HG02981 (cell line): ENCODE measurements around the gene PYGM.
A peak's percentile ranks its signal among the peaks of the same experiment; 100 is the strongest.

Experiments
- ATAC-seq: cut with Tn5 transposase; IDR thresholded peaks from one replicate; pipeline ENCODE4 v1.9.1; 2021; ENCODE audit warnings: mild to moderate bottlenecking, moderate library complexity; ENCODE audit not compliant: unreplicated experiment

Gene PYGM

DNA sequence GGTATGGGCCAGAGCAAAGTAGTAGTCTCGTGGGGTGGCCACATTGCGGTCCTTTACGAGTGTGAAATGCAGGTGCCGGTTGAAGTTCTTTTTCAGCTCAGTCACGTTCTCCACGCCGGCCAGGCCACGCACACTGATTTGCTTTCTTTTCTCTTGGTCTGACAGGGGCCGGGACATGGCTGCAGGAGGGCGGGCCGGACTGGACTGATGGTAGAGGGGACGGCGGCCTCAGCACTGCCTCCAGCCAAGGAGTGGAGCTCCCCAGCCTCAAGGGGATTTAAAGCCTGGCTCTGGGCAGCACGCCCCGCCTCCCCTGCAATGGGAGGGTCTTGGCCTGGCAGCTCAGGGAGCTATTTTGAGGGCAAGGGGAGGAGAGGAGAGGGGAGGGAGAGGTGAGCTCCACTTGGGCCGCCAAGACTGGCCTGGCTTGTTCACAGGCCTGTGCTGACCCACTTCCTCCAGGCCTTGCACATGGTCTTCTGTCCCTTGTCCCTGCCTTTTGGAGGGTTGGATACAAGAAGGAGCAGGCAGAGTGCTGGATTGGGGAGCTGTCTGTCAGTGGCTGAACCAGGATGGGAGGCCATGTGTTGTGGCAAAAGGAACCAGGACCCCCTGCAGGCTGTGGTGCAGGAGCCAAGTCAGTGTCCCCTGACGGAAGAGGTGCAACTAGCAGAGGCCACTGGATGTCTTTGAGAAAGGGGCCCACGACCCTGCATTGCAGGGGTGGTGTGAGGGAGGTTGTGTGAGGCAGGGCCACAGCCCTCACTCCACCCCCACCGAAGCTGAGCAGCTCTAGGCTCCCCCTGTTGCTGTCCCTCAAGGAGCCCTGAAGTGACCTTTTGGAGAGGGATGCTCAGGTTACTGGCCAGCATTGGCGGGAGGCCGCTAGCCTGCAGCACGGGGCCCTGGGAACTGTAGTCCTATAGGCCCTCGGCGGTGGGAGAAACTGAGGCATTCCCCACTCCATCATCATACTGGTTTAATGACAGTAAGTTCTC is at the start of gene PYGM:
Gene PYGM, minus strand, starts transcription at position 253 of the 998 bp plus-strand sequence. Its CDS starts 76 bp downstream, at position 177.
- no peak for ATAC-seq

DNA sequence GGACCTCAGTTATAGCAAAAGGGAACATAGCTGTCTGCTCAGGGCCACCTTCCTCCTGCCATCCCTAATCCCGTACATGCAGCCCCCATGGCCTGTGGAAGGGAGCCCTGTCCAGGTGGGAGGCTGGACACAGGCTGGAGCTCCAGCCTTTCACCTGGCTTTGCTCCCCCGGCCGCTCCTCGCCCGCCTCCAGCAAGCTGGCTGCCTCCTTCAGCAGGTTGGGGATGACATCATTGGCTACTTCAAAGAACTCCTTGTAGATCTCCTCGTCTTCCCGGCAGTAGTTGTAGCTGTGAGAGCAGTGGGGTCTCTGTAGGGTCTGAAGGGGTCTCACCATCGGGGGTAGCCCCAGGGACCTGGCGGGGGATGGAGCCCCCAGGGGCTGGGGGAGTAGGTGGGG is 45.7 kb upstream of the PYGM start:
- ATAC-seq = no peak

DNA sequence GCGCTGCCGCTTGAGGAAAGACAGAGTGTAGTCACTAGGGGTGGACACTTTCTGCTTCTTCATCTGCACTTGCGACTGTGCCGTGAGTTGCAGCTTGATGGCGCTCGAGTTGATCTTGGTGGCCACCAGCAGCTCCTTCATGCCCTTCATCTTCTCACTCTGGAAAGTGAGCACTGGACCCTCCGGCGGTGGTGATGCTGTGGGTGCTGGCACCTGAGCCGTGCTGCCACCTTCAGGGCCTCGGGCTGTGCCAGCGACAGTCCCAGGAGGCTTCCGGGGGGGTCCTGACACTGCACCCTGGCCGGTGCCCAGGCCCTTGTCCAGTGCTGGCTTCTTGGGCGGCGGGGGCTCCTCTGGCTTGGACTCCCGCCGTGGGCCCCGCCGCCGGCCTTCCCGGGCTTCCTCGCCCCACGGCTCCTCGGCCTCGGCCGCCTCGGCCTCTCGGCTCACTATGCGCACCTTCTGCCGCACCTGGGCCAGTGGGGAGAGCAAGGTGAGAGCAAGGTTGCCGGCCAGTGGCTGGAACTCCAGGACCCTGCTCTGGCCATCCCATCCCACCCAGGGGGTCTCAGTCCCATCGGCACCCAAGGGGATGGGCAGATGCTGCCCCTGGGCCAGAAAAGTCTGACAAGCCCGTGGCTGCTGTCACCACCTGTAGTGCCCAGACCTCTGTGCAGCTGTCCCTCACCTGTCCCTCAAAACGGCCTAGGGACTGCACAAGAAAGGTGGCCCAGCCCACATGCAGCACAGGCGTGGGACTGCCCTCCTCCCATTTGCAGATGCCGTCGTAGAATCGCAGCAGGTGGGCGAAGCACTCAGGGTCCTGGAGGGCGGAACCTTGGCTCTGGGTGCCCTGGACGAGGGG is 44.8 kb upstream of the PYGM start:
- ATAC-seq = no peak

DNA sequence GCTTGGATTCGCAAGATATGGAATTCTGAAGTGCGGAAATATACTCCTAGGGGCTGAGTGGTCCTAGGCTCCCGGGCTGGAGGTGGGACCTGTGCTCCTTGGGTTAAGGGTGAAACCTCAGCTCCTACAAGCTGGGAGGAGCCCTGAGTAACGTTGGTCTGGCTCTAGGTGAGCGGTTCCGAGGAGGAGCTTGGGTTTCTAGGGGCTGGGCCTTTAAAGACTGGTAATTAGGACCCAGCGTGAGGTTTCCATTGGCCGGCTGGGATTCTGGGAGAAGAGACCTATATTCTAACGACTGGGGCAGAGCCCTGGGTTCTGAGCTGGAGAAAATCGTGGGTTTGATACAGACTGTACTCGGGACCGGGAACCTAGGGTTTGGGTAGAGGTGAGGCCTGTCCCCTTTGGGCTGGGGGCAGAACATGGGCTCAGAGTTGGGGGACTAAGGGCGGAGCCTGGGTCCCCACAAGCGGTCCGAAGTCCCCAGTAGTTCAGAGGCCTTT is 44.1 kb upstream of the PYGM start:
- no peak for ATAC-seq

DNA sequence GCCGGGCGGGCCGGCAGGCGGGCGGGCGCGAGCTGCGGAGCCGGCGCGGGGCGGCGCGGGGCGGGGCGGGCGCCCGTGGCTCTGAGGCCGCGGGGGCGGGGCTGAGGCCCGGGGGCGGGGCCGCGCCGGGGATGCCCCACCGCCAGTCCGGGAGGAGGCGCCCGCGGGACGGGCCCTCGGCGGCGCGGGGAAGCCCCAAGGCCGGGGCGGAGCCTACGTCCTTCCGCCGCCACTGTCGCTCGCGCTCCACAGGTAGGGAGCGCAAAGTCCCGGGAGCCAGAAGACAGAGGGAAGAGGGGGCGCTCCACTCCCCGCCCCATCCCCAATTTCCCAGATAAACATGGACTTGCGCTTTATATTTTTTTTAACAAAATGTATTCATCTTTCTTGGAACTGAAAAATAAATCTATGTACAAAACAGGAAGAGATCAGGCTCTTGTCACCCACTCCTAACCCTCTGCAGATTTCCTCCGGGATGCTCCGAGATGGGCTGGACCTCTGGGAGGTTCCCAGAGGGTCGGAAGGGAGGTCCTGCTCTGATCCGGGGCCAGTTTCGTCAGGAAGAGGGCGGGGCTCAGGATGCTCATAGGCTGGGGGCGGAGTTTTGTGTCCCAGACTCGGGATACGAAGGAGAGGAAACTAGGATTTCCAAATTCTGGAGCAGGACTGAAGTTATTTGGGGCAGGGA is 43.5 kb upstream of the PYGM start, which contains the start of gene MAP4K2:
Gene MAP4K2, minus strand, starts transcription at position 57 of the 688 bp plus-strand sequence. CDS start 65 bp downstream, outside the sequence.
- ATAC-seq = peak; percentile 53

DNA sequence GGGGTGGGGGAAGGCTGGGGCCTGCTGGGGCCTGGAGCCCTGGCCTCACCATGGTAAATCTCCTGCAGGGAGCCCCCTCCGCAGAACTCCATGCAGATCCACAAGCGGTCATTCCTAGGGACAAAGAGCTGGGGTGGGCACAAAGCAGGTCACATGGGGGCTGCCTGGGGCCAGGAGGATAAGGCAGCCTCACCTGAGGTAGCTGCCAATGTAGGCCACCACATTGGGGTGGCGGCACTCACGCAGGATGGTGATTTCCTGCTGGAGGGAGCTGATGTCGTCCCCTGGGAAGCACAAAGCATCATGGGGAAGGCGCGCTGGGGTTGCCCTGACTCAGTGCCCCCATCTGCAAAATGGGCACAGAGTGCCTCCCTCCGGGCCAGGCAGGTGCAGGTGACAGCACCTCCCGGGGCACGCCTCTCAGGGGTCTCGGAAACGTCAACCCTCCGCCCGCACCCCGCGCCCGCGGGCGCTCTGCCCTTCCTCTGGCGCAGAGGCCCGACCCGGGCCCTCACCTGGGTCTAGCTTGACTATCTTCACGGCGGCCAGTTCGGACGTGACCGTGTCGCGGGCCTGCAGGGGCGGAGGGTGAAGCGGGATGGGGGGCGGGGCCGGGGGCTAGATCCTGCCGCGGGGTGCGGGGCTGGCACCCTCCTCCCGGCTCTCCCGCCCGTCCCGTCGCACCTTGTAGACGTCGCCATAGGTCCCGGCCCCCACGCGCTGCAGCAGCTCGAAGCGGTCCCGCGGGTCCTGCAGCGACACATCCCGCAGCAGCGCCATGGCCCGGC is 42.8 kb upstream of the PYGM start:
- peak; percentile 8 for ATAC-seq

DNA sequence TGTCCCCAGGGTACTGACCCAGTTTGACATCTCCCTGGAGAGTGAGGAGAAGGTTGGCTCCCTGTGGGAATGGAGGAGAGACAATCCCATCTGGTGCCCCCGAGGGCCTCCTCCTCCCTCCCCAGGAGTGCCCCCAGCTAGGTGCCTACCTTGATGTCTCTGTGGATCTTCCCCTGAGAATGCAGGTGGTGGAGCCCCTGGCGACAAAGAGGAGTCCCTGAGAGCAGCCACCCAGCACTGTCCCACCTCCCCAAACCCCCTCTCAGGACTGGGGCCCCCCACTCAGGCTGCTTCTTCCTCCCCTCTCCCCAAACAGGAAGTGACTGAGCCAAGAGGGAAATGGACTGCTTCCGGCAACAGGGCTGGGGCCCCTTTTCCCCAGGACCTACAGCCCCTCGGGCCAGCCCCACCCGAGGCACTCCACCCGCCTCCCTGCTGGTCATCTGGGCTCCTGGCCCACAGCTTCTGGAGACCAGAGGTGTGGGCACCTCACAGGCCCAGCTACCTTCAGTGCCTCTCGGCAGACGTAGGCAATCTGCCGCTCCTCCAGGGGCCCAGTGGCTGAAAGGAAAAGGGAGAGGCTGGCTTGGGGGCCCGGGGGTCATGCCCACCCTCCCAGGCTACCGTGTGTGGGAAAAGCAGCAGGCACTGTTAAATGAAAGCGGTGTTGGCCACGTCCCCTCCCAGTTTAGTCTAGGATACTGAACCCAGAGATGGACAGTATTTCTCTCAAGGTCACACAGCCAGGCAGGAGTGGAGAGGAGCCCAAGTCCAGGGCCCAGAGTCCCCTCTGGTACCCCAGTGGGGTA is 42.0 kb upstream of the PYGM start:
- no peak for ATAC-seq

DNA sequence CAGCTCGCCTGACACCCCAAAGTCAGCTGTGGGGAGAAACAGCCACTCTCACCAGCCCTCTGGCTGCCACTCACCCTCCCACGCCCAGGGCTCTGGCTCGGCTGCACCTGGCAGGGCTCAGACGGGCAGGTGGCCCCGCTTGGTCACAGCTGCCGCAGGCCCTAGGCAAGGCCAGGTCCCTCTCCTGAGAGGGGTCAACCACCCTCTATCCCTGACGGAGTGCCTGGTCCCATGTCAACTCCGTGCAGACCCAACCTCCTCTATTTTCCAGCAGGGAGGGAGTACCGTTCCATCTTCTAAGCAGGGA is 41.3 kb upstream of the PYGM start:
- no peak for ATAC-seq

DNA sequence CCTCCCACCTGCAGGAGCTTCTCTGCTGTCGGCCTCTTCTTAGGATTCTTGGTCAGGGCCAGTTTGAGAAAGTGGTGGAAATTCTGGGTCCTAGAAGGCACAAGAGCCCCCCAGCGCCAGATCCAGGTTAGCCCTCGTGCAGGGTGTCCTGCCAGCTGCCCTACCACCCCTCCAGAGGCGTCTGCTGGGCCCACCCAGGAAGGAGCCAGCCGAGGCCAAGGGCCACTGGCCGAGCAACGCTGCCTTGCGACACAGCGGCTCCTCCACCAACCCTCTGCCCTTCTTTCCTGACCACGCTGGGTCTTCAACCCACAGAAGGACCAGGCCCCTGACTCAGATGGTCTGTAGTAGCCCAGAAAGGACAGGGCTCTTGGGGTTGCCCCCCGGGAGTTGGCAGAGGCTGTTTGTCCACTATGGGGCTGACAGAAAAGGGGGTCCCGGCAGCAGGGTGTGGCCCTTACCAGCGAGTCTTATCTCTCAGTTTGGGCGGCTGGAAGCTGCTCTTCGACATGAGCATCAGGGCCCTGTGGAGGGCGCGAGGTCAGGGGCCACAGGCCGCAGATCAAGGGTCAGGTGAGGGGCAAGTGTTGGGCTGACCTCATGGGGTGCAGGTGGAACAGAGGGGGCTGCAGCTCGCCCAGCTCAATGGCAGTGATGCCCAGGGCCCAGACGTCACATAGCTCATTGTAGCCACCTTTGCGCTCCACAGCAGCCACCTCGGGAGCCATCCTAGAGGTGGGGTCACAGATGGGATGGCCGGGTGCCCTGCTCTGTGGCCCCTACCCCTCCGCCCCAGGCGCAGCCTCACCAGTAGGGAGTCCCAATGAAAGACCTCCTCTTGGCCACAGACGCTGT is 40.8 kb upstream of the PYGM start:
- ATAC-seq = no peak

DNA sequence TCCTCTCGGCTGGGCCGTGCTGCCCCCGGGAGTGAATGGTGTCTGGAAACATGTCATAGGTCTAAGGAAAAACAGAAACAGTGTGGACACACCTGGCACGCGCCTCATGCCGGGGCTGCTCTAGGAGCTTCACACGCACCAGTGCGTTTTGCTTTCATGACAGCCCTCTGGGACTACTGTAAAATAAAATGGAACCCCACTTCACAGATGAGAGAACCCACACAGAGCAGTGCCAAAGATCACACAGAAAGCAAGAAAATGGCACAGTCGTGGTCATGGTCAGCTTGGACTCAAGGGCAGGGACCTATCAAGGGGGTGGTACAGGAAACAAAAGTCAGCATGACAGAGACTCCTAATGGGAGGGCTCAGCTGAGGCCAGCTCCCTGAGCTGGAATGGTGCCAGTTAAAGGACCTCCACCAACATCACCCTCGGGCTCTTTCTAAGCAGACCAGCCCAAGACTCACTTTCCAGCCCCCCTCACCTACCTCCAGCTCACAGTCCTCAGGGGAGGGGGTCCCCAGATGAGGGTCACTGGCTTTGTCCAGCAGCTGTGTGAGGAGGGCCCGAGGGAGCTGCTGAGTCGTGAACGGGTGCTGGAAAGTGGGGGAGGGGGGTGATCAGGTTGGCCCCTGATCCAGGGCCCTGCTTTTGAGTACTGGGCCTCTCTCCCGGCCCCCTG is 40.0 kb upstream of the PYGM start:
- no peak for ATAC-seq

DNA sequence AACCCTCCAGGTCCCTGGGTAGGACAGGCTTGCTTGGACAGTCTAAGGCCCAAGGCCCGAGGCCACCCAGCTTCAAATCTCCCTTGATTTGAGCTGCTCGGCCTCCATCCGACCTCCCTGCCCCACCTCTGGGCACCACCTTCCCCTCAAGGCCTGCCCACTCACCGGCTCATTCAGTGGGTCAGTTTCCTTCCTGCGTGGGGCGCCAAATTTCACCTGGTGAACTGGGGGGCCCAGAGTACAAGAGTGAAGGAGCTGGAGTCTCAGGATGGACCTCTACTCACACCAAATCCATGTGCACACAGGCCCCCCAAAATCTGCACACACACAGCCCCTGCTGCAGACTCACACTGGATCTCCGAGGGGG is 39.5 kb upstream of the PYGM start:
- no peak for ATAC-seq

DNA sequence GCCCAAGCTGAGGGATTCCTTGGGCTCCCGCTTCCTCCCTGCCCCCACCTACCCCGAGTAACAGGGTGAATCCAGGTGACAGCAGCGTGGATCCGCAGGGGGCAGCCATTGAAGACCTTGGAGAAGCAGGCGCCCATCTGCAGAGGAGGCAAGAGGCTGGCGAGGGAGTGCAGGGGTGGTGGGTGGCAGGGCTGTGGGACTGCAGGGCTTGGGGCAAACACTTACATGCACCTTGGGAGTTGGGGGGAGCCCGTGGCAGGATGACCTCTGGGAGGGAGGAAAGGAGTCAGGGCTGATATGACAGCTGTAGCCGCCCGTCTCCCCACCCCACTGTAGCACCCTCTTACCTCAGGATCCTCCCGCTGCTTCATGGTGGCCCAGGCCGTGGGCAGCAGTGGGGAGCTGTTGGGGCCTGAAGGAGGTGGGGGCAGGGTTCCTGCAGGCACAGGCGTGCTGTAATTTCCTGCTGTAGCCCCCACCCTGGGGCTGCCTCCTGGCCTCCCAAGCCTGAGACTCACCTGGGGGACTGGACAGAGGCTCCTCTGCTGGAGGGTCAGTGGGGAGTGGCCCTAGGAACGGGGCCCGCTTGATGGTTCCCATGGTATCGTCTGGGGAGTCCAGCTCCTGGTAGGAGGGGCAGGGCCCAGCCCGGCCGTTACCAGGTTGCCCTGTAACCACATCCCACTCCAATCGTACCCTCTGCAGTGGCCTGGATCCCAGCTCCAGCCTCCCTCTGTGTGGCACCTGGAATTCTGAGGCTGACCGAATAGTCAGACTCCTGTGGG is 37.2 kb upstream of the PYGM start:
- no peak for ATAC-seq

DNA sequence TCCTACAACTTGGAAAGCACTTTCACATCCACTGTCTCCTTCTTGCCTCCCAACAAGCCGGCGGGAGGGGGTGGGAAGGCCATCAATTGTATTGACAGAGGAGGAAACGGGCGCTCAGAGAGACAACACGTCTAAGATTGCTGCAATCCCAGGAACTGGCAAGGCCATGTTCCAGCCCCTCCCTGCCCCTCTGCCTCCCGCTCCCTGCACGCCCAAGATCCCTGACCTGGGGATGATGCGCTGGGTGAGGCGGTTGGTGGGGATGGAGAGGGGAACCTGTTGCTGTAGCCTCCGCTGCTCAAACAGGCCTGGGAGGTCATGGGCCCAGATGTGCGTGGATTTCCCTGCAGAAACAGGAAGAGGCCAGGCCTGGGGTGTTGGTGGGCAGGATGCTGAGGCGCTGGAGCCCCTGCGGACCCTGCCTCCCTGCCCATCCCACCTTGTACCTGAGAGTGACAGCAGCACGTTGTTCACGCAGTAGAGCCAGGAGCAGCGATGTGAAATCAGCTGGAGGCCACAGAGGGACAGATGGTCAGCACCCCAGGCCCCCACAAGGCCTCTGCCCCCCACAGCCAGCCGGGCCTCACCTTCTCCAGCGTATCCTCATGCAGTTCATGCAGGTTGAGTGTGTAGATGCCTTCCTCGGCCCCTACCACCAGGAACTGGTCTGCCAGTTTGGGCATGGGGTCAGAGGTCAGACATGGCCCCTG is 36.4 kb upstream of the PYGM start:
- no peak for ATAC-seq

DNA sequence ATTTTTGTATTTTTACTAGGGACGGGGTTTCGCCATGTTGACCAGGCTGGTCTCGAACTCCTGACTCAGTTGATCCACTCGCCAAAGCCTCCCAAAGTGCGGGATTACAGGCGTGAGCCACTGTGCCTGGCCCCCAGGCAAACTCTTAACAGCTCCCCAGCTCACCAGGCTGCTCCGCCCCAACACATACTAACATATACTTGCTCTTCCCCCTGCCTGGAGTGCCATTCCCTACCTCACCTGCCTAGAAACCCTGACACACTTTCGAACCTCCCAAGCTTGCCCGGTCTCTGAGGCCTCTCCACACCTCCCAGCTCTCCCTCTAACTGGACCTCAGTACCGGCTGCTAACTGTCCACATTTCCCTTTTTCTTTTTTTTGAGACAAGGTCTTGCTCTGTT is 34.8 kb upstream of the PYGM start:
- no peak for ATAC-seq

DNA sequence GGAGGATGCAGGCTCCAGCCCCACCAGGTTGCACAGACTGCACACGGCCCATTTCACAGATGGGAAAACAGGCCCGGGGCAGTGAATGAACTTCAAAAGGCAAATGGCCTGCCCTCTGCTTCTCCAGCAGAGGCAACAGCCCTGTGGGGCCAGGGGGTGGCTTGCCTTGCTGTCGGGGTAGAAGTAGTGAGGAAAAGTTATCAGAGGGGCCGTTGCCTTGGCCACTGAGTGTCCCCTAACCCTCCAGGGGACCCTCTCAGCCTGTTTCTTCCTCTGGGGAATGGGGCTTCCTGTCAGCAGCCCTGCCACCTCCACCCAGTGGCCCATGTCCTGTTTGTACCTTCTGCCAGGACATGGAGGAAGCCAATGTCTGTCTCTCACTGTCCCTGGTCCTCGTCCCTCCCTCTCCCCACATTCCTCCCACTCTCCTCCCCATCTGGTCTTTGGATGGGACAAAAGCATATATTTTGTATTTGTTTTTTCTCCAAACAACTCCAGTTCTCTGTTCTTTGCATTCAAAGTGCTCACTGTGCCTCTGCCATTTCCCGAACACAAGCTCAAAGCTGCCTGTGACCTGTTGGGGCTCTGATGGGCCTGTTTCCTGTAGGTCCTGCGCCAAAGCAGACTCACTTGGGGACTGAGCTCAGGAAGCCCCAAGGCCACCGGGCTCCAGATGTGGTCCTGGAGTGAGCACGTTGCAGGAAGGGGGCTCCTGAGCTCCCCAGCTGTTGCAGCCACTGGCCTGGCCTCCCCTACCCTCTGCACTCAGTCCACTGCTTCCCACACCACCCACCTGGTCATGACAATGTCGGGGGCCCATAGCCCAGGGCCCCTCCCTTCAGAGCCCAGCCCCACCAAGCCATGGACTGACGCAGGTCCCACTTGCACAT is 33.7 kb upstream of the PYGM start:
- ATAC-seq = no peak

DNA sequence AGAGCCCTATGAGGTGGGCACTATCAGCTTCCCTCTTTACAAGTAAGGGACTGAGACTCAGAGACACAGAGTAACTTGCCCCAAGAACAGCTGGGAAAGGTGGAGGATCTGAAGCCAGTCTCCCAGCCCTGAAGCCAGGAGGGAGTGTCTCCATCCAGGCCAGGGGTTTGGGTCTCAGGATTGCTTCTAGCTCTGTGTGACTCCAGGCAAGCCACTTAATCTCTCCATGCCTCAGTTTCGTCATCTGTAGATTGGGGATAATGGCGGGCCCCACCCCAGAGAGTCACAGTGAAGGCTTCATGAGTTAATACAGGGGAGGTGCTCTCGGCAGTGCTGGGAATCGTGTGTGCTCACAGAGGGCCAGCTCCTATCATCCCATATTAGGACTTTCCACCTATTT is 32.7 kb upstream of the PYGM start:
- no peak for ATAC-seq
